ENCODE data around the gene KIF3B.
"Not testable (repeated sequence)": the region's sequence is repeated elsewhere in the genome, so short reads cannot be mapped to it uniquely, and the experiment has no call there.

KIF3B gene

DNA sequence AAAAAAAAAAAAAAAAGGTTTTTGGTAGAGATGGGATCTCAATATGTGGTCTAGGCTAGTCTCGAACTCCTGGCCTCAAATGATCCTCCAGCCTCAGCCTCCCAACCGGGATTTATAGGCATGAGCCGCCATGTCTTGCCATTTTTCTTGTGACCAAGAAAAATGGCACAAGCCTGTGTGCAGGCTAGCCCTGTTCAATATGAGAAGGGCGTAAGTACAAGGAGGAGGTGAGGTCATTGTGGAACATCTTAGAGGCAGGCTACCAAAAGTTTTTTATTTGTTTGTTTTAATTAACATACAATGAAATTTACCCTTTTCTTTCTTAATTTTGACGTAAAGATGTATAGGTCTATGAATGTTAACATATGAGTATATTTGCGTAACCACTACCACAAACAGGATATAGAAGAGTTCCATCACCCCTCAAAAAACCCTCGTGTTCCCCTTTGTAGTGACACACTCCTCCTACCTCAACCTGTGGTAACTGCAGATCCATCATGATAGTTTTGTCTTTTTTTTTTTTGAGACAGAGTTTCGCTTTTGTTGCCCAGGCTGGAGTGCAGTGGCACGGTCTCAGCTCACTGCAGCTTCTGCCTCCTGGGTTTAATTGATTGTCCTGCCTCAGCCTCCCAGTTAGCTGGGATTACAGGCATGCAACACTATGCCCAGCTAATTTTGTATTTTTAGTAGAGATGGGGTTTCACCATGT lies 28.3 kb upstream of the KIF3B start:
- DNase-seq, result no peak

DNA sequence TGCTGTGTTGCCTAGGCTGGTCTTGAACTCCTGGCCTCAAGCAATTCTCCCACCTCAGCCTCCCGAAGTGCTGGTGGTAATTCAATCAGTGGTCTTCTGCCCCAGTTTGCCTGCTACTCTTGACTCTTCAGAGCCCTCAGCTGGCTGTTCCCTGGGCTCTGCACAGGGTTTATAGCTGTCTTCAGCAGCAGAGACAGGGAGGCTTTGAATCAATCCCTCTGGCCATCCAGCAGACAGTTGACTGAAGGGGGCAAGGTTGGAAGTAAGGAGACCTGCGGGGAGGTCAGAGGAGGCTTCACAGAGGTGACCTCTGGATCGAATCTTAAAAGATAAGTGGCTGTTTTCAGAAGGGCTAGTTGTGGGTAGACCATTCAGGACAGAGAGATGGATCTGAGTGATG lies 26.0 kb upstream of the KIF3B start:
- no peak for DNase-seq

DNA sequence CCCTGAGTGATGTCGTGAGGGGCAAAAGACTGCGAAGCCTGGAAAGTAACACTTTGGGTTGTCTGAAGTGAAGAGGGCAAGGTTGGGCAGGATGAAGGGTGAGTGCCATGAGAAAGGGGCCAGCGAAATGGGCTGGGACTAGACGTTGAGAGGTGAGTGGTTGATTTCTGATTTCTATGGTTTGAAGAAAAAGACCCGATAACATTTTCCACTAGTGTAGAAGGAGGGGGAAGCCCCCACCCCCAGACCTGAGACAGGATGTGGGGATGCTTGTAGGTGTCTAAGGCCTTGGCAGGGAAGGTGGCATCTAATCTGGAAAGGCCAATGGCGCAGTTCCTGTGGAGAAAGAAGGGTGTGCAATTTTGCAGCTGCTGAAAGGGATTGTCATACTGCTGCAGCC lies 25.3 kb upstream of the KIF3B start:
- DNase-seq, result no peak

DNA sequence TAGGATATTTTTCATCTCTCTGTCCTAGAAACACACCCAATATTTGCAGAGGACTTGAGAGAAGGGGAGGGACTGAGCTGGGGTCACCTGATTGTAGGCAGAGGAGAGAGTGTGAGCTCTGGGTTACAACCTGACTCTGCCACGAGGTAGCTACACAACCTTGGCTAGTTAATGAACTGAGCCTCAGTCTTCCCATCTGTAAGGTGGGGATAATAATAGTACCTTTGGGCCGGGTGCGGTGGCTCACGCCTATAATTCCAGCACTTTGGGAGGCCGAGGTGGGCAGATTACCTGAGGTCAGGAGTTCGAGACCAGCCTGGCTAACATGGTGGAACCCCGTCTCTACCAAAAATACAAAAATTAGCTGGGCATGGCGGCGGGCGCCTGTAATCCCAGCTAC lies 16.5 kb upstream of the KIF3B start:
- DNase-seq, result not testable (repeated sequence)

DNA sequence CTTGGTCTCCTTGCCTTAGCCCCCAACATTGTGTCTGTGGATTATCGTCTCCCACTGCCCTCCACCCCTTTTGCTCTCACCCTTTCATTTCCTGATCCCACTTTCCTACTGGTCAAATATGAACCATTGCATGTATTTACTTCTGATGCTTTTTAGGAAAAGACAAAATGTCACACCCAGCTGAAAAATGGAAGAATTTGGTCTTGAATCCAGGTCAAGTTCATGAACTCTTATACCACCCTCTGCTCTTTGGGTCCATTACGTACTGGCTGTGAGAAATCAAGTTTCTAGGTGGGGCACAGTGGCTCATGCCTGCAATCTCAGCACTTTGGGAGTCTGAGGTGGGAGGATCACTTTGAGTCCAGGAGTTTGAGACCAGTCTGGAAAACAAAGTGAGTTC lies 15.8 kb upstream of the KIF3B start:
- no peak for DNase-seq

DNA sequence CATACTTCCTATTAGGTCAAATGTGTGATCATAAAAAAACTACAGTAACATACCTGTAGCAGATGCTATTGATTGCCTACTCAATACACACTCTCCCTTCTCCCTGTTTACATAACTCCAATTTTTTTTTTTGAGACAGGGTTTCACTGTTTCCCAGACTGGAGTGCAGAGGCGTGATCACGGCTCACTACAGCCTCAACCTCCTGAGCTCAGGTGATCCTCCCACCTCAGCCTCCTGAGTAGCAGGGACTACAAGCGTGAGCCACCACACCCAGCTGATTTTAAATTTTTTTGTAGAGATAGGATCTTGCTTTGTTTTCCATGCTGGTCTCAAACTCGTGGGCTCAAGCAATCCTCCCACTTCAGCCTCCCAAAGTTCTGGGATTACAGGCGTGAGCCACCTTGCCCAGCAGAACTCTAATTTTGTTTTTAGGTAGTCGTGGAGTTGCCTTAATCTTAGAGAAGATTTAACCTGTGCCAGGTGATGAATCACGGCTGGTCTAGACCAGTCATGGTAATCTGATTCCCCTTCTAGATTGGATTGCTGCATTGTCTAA lies 14.0 kb upstream of the KIF3B start:
- DNase-seq, result no peak

DNA sequence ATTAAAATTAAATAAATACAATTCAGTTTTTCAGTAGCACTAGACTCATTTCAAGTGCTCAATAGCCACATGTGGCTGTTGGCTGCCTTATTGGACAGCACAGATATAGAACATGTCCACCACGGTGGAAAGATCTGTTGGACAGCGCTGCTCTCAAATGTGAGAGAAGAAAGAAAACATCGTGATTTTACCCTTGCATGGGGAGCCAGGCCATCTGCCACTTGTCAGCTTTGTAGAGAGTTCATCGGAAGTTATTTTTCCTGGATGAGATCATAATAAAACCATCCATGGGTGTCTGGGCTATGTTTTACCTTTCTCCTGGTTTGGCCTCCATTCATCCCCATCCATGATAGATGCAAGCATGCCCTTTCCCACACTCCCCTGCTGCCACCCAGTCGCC lies 5.8 kb upstream of the KIF3B start:
- peak; percentile 30 for DNase-seq

DNA sequence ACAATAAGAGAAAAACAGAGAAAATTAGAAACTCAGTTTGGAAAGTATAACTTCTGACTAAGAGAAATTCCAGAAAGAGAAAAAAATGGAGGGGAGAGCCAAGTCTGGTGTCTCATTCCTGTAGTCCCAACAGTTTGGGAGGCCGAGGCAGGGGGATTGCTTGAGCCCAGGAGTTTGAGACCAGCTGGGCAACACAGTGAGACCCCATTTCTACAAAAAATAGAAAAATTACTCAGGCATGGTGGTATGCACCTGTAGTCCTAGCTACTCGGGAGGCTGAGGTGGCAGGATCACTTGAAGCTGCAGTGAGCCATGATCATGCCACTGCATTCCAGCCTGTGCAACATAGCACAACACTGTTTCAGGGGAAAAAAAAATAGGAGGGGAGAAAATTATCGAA lies 3.1 kb upstream of the KIF3B start:
- DNase-seq, result no peak

DNA sequence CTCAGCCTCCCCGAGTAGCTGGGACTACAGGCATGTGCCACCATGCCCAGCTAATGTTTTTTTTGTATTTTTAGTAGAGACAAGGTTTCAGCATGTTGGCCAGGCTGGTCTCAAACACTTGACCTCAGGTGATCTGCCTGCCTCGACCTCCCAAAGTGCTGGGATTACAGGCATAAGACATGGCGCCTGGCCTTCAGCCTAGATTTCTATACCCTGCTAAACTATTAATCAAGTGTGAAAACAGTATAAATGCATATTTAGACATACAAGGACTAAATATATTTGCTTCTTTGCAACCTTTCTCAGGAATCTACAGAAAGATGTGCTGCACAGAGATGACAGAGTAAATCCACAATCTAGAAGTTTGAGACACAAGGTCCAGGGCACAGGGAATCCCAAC lies 2.3 kb upstream of the KIF3B start:
- not testable (repeated sequence) for DNase-seq

DNA sequence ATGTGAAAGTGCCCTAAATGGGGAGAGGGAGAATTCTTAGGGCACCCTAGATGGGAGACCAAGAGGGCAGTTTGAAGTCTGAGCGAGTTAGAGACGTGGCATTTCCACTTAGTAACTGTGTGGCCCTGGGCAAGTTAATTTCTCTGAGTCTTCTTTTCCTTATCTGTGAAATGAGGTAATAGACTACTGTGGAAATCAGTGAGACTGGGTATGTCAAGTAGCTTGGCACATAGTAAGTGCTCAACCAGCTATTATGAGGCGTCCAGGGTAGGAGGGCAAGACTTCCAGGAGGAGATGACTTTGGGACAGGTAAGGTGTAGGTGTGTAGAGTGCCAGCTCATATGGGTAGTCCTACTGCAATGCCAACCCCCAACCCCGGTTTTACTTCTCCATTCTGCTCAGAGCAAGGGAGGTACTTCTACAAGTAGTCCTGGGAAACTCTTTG lies 770 bp downstream of the KIF3B start:
- DNase-seq, result no peak

DNA sequence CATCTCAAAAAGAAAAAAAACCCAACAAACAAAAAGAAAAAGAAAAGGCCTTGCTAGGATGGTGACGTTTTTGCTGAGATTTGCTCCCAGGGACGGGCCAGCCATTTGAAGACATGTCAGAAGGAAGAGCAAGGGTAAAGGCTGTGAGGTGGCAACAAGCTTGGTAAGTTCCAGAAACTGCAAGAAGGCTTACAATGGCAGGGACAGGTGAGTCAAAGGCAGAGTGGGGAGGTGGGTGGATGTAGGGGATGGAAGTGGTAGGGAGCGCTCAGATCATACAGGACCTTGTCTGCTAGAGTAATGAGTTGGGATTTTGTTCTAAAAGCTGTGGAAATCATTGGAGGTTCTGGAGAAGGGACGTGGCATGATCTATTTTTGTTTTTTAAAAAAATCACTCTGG lies 4.3 kb downstream of the KIF3B start:
- DNase-seq, result no peak

DNA sequence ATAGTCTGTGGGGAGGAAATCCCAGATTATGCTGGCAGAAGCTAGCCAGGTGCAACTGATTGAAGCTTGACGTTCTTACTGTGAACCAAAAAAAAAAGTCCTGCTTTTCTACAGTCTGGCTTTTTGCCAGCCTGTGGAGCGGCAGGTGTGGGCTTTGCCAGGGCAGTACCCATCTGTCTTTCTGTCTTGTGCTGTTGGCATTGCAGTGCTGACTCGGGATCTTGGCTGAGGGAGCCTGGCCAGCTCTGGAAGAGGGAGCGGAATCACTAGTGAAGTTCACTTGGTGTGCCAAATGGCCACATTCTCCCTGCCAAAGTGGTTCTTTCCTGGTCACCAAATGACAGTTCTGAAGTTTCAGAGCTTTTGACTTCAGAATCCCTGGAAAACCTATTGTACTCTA lies 5.0 kb downstream of the KIF3B start:
- peak; percentile 68 for DNase-seq

DNA sequence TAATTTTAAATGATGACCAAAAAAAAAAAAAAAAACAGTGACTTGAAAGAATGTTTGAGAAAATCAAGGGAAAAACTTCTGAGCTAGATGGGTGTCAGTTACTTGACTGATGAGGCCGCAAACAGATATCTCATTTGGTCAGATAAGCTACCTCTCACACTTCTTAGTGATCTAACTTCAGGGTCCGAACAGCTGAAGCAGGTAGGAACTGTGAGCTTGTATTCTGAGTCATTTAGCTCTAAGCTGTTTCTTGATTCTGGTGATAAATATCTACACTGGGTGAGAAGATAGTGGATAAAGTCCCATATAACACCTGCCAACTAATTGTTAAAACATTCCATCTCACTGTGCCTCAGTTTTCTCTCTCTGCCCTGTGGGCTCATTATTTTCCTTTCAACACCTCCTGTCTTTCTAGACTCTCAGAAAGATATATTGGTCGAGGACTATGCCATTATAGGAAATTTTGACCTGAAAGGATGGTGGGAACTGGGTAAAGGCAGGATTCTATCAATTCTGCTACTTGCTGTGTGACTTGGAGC lies 7.7 kb downstream of the KIF3B start:
- DNase-seq, result no peak

DNA sequence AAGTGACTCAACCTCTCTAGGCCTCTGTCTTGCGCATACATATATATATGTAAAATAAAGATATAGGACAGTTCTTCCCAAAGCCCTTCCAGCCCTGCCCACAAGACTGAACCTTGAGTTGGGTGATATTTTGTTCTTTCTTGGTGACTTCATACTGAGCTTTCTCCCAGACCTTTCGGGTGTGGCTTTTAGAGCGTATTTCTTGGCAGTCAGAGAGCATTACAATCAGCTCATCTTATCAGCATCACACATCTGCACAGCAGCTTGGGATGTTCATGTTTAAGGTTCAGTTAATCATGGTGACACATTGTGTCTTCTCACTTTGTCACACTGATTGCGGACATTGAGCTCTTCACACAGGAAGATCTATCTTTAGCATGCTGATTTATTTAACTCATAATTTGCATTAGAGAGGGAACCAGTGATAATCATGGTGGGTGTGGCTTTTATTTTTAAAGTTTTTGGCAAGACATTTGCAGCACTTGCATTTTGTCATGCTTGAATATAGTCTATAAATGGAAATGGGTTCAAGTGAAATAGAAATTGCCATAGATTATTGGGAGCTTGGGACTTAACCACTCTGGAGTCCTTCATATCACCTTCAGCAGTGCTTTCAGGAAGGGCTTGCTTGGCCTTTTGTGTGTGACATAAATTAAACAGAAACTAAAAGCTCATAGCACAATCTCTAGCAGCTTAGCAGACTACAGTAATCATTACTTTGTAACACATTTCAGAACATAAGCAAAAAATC lies 8.3 kb downstream of the KIF3B start:
- no peak for DNase-seq

DNA sequence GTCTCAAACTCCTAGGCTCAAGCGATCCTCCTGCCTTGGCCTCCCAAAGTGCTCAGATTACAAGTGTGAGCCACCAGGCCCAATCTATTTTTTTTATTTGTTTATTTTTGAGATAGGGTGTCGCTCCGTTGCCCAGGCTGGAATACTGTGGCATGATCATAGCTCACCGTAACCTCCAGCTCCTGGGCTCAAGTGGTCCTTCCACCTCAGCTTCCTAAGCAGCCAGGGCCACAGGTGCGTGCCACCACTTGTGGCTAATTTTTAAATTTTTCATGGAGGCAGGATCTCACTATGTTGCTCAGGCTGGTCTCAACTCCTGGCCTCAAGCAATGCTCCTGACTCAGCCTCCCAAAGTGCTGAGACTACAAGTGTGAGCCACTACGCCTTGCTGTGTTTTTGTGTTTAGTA lies 9.8 kb downstream of the KIF3B start:
- DNase-seq, result no peak

DNA sequence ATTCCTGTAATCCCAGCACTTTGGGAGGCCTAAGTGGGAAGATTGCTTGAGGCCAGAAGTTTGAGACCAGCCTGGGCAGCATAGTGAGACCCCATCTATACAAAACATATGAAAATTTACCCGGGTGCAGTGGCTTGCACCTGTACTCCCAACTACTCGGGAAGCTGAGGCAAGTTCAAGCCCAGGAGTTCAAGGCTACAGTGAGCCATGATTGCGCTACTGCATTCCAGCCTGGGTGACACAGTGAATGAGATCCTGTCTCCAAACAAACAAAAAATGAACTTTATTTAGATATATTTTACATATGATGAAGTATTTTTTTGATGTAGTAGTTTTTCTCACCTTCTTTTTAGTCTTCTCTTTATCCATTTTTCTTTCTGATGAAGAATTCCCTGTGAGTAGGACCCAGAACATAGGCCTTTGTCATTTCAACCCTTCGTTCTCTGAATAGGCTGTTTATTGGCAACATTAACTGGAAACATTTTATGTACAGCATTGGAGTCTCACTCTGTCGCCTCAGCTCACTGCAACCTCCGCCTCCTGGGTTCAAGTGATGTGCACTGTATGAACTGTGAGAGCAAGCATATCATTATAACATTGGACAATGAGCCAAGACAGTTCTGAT lies 10.9 kb downstream of the KIF3B start:
- DNase-seq, result no peak

DNA sequence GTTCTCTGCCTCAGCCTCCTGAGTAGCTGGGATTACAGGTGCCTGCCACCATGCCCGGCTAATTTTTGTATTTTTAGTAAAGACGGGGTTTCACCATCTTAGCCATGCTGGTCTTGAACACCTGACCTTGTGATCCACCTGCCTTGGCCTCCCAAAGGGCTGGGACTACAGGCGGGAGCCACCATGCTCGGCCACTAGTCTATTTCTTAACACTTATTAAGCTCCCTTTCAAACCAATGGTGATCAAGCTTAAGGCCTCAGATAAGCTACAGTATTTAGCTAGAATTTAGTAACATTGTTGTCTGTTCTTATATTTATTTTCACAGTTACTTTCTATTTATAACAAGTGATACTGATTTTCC lies 11.8 kb downstream of the KIF3B start:
- DNase-seq, result not testable (repeated sequence)

DNA sequence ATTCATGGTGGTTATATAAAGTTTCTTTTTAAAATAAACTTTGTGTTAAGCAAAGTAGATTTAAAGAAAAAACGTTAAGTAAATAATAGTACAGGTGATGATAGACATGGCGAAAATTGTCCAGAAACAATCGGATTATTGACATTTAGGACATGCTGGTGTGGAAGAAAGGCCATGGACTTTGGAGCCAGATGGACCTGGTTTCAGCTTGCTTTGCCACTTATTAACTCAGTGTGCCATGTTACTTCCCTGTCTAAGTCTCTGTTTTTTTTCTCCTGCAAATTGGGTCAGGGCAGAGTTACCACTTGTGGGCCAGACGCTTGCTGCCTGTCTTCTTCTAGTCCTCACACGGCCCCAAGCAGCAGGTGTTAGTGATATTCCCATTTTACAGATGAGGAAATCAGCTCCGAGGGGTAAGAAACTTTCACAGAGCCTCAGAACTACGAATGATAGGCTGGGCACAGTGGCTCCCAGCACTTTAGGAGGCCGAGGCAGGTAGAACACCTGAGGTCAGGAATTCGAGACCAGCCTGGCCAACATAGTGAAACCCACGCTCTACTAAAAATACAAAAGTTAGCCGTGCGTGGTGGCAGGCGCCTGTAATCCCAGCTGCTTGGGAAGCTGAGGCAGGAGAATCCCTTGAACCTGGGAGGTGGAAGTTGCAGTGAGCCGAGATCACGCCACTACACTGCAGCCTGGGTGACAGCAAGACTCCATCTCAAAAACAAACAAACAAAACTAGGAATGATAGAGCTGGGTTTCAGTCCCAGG lies 12.4 kb downstream of the KIF3B start:
- DNase-seq, result no peak

DNA sequence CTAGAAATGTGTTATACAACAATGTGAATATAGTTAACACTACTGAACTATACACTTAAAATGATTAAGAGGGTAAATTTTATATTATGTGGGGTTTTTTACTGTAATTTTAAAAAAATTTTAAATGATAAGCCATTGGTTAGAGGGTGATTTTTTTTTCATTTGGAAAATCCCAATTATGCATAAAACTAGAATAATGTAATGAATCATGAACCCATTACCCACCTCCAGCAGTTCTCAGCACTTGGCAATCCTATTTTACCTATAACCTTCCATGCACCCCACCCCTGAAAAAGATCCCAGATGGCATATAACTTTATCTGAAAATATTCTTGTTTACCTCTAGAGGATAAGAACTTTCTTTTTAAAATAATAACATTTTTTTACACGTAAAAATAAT lies 13.7 kb downstream of the KIF3B start:
- no peak for DNase-seq

DNA sequence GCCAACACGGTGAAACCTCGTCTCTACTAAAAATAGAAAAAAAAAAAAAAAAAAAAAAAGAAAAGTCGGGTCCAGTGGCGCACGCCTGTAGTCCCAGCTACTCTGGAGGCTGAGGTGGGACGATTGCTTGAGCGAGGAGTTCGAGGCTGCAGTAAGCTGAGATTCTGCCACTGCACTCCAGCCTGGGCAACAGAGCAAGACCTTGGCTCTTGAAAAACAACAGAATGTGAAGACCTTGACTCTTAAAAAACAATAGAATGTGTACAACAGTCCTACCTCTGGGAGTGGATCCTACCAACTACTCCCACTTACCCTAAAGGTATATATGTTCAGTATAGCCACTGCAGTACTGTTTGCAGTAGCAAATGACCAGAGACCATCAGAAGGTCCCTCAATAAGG lies 15.1 kb downstream of the KIF3B start:
- DNase-seq, result no peak

DNA sequence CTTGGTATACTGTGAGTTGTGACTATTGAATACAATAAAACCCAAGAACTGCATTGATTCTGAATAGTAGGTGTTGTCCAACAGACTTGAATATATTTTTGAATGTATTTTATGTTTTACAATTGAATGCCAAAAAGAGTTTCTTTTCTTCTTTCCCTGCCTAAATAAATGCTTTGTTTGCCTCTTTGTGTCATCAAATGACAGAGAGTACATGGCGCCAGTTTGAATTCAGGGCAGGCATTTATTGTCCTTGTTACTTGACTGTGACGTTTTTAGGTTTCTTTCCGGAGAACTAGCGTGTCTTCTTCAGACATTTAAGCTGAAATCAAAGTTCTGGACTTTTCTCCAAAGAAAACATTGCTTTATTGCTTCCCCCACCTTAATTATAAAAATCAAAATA lies 16.6 kb downstream of the KIF3B start:
- no peak for DNase-seq

DNA sequence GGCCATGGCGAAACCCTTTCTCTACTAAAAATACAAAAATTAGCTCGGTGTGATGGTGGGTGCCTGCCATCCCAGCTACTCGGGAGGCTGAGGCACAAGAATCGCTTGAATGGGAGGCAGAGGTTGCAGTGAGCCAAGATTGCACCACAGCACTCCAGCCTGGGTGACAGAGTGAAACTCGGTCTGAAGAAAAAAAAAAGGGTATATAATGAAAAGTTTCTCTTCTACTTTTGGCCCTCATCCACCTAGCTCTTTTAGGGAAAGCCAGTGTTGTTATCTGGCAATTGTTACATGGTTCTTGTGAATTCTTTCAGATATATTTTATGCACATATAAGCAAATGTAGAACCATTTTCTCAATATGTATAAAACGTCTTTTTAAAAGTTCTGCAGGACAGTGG lies 19.0 kb downstream of the KIF3B start:
- DNase-seq, result no peak

All from NCI-H1694 (cell line).